T-helper 2 cell treated with Interferon-gamma antibody and Interleukin-4, amounts not matched to agents 5 μg/mL and 100 μg/mL, for 36 hours (primary cell): ENCODE data around the gene ID3.
A peak's percentile ranks its signal among the peaks of the same experiment; 100 is the strongest.

Experiments used
- DNase-seq: peaks from one replicate; pipeline ENCODE4 v3.0.0; 2021; ENCODE audit warnings: low spot score
- H3K27ac Mint-ChIP-seq: one replicate; pipeline ENCODE4 v1.8.0; 2021; ENCODE audit warnings: mild to moderate bottlenecking, mixed read lengths
- H3K27me3 Mint-ChIP-seq: one replicate; pipeline ENCODE4 v1.8.0; 2021; ENCODE audit warnings: low read depth, mixed read lengths
- H3K36me3 Mint-ChIP-seq: one replicate; pipeline ENCODE4 v1.8.0; 2021; ENCODE audit warnings: low read depth, mixed read lengths
- H3K4me1 Mint-ChIP-seq: one replicate; pipeline ENCODE4 v1.8.0; 2021; ENCODE audit warnings: low read depth, mixed read lengths
- H3K4me3 Mint-ChIP-seq: one replicate; pipeline ENCODE4 v1.8.0; 2022; ENCODE audit warnings: mild to moderate bottlenecking, moderate library complexity, mixed read lengths
- H3K9me3 Mint-ChIP-seq: one replicate; pipeline ENCODE4 v1.8.0; 2021; ENCODE audit warnings: mixed read lengths

Gene ID3, protein sequence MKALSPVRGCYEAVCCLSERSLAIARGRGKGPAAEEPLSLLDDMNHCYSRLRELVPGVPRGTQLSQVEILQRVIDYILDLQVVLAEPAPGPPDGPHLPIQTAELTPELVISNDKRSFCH

DNA sequence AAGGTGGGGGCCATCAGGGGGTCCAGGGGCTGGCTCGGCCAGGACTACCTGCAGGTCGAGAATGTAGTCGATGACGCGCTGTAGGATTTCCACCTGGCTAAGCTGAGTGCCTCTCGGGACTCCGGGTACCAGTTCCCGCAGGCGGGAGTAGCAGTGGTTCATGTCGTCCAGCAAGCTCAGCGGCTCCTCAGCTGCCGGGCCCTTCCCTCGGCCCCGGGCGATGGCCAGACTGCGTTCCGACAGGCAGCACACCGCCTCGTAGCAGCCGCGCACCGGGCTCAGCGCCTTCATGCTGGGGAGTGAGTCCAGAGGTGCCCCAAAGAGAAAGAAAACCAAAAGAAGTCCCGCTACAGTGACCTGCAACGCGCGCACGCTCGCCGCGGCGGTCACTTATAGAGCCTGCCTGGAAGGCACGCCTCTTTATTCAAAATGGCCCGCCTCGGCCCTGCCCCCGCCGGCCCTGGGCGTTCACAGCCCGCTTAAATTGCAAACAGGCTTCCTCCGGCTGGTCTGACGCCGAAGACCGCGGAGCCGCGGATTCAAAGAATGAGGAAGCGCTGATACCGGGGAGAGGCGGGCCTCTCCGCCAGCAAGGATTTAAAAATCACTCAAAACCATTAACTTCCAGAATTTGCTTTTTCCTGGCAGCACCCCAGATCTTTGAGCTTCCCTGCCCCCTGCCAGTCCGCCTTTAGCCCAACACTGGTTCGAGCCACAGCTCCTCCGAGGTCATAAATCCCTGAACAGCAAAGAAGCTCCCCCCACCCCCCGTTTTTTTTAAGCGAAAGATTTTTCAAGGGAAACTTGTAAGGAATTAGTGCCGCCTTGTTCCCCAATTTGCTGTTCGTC is at the start of gene ID3:
TSS of gene ID3 (minus strand) at position 366 of the 849 bp plus-strand sequence. CDS start at position 291, 75 bp downstream.
- peaks cover 41% of the 10 kb centered on the region for H3K27me3 Mint-ChIP-seq
- H3K4me1 Mint-ChIP-seq: peaks cover 56% of the 10 kb centered on the region
- DNase-seq: peak; percentile 96
- H3K27ac Mint-ChIP-seq: peak within 1 kb of the TSS; percentile 81
- peaks cover 3% of the 10 kb centered on the region for H3K36me3 Mint-ChIP-seq
- H3K4me3 Mint-ChIP-seq: peak within 1 kb of the TSS; percentile 87
- H3K9me3 Mint-ChIP-seq: no peaks in the 10 kb centered on the region

DNA sequence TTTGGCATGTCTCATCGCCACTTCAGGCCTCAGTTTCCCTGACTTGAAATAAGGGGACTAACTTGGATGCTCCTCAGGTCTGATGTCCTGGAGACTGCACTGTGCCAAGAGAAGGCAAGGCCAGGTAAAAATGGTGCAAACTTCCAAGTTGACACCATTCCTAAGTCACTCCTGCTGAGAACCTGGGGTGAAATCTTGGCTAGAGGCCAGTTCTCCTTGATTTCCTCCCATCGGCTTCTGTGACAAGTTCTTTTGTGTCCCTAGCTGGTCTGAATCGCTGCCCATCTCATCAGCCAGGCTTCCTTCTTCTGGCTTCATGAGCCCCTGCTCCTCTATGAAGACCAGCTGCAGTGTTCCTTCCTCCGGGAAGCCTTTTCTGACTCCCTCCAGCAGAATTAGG is 48.6 kb upstream of the ID3 start:
- Mint-ChIP-seq H3K36me3 (no peaks in the 10 kb centered on the region), H3K27me3 (no peaks in the 10 kb centered on the region), H3K4me1 (peaks cover 22% of the 10 kb centered on the region), H3K27ac (no peak overlapping the region), H3K4me3 (no peak overlapping the region), H3K9me3 (no peaks in the 10 kb centered on the region)
- no peak for DNase-seq

- no peaks in the 10 kb centered on the region for H3K9me3 Mint-ChIP-seq
- H3K27me3 Mint-ChIP-seq: no peaks in the 10 kb centered on the region
- peak overlapping the region; percentile 85 for H3K27ac Mint-ChIP-seq
- no peak for DNase-seq
- H3K4me3 Mint-ChIP-seq: peak overlapping the region; percentile 78
- no peaks in the 10 kb centered on the region for H3K36me3 Mint-ChIP-seq
- H3K4me1 Mint-ChIP-seq: peaks cover 38% of the 10 kb centered on the region
Measured at GRCh38 chr1:23601968-23602876, 42.9 kb upstream of the ID3 start.

GRCh38 chr1:23601135-23601967 is 42.0 kb upstream of the ID3 start:
- no peaks in the 10 kb centered on the region for H3K9me3 Mint-ChIP-seq
- peaks cover 41% of the 10 kb centered on the region for H3K4me1 Mint-ChIP-seq
- DNase-seq: no peak
- peak overlapping the region; percentile 85 for H3K27ac Mint-ChIP-seq
- H3K4me3 Mint-ChIP-seq: peak overlapping the region; percentile 78
- no peaks in the 10 kb centered on the region for H3K36me3 Mint-ChIP-seq
- H3K27me3 Mint-ChIP-seq: no peaks in the 10 kb centered on the region

DNA sequence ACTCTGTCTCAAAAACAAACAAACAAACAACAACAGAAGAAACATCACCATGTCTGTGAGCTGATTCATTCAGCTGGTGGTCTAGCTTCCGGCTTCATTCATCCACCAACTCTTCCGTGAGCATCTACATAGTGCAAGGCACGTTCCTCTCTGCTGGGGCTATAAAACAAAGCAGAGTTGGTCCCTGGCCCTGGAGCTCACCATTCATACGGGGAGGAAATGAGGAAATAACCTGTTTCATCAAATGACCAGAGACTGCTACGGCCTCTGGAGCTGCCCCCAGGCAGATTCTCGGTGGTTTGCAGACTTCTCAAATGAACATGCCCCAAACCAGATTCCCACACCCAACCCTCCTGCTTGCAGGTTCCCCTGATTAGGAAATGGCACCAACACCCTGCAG is 41.0 kb upstream of the ID3 start:
- no peak for DNase-seq
- Mint-ChIP-seq H3K36me3 (no peaks in the 10 kb centered on the region), H3K27ac (no peak overlapping the region), H3K4me3 (no peak overlapping the region), H3K9me3 (no peaks in the 10 kb centered on the region), H3K4me1 (peaks cover 42% of the 10 kb centered on the region), H3K27me3 (no peaks in the 10 kb centered on the region)

GRCh38 chr1:23599125-23599524 is 39.8 kb upstream of the ID3 start:
- H3K4me3 Mint-ChIP-seq: no peak overlapping the region
- H3K36me3 Mint-ChIP-seq: no peaks in the 10 kb centered on the region
- DNase-seq: no peak
- H3K27me3 Mint-ChIP-seq: no peaks in the 10 kb centered on the region
- no peak overlapping the region for H3K27ac Mint-ChIP-seq
- H3K9me3 Mint-ChIP-seq: no peaks in the 10 kb centered on the region
- peaks cover 49% of the 10 kb centered on the region for H3K4me1 Mint-ChIP-seq

- Mint-ChIP-seq H3K27me3 (no peaks in the 10 kb centered on the region), H3K36me3 (no peaks in the 10 kb centered on the region), H3K4me3 (no peak overlapping the region), H3K4me1 (peaks cover 51% of the 10 kb centered on the region), H3K27ac (no peak overlapping the region), H3K9me3 (no peaks in the 10 kb centered on the region)
- DNase-seq: no peak
Measured at GRCh38 chr1:23598424-23598823, 39.1 kb upstream of the ID3 start.

GRCh38 chr1:23597635-23598388 is 38.5 kb upstream of the ID3 start:
- H3K27ac Mint-ChIP-seq: peak overlapping the region; percentile 60
- H3K36me3 Mint-ChIP-seq: no peaks in the 10 kb centered on the region
- no peak overlapping the region for H3K4me3 Mint-ChIP-seq
- H3K27me3 Mint-ChIP-seq: no peaks in the 10 kb centered on the region
- peaks cover 55% of the 10 kb centered on the region for H3K4me1 Mint-ChIP-seq
- no peaks in the 10 kb centered on the region for H3K9me3 Mint-ChIP-seq
- DNase-seq: no peak

DNA sequence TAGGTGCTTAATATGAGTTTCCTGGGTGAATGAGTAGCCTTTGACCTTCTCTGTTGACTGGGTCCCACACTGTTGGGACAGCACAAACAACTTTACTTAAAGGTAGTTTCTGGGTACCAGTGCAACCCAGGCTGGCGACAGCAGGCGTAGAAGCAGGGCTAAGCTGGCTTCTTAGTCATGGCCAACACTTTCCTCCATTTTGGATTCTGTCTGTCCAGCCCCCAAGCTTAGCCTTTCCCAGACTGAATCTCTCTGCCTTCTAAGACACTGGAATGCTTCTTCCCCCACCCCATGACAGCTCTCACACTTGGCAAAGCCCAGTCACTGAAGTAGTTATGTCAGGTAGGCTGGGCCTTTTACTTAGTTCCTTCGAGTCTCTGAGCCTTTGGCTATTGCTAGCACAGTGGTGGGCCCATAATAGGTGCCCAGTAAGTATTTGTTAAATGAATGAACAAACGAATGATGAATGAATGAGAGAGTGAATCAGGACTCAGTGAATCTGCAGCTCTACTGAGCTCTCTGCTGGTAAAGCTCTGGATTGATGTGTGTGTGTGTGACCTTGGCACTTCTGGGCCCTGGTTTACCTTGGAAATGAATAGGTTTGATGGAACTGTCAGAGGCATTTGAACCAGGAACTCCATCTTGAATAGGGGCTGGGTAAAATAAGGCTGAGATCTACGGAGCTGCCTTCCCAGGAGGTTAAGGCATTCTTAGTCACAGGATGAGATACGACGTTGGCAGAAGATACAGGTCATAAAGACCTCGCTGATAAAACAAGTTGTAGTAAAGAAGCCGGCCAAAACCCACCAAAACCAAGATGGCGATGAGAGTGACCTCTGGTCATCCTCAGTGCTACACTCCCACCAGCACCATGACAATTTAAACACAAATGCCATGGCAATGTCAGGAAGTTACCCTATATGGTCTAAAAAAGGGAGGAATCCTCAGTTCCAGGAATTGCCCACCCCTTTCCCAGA is 37.4 kb upstream of the ID3 start:
- Mint-ChIP-seq H3K4me1 (peaks cover 54% of the 10 kb centered on the region), H3K27ac (no peak overlapping the region), H3K4me3 (no peak overlapping the region)

DNA sequence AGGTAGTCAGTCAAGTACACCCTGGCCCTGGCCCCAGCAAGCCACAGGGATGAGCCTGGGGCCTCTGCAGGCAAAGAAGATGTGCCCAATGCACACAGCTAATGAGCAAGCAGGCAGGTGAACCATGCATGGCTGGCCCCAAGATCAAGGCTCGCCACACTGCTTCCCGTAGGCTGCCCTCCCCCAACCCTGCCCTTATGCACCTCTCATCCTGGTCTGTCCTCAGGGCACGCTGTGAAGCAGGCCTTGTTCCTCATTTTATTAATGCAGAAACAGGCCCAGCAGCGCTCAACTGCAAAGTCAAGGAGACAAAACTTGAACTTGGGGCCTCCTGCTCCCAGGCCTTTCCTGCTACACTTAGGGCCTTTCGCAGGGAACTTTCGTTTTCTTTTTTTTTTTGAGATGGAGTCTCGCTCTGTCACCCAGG is 35.6 kb upstream of the ID3 start:
- Mint-ChIP-seq H3K4me1 (peaks cover 51% of the 10 kb centered on the region), H3K9me3 (no peaks in the 10 kb centered on the region), H3K27ac (peak overlapping the region; percentile 42), H3K4me3 (no peak overlapping the region), H3K36me3 (no peaks in the 10 kb centered on the region), H3K27me3 (no peaks in the 10 kb centered on the region)
- no peak for DNase-seq

More for the DNA sequence above, 37.4 kb upstream of the ID3 start:
- no peak for DNase-seq
- Mint-ChIP-seq H3K36me3 (no peaks in the 10 kb centered on the region), H3K9me3 (no peaks in the 10 kb centered on the region), H3K27me3 (no peaks in the 10 kb centered on the region)

DNA sequence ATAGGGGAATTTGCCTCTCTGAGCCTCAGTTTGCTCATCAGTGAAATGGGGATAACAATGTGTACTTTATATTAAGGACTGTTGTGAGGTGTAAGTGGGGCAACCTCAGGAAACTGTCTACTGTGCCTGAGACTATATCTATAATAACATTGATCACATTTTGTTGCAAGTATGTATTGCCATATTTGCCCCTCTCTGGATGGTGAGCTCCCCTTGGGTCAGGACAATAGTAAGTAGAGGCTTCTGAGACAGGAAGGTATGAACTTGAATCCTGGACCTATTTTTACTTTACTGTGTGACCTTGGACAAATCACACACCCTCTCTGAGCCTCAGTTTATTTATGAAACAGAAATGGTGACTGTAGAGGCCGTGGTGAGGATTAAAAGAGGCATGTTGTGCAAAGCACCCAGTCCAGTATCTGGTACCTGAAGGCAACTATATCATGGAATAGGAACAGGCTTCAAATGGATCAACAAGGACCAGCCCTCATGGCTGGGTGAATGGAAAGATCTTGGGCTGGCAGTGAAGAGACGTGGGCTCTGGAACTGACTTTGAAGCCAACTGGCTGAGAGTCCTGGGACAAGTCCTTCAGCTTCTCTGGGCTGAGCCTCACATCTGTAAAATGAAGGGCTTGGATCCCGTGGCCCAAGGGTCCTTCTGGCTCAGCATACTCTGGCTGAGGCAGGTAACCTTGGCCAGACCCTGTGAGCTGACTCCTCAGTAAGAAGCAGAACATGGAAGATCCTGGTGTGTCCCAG is 35.0 kb upstream of the ID3 start:
- H3K27me3 Mint-ChIP-seq: no peaks in the 10 kb centered on the region
- no peak overlapping the region for H3K4me3 Mint-ChIP-seq
- no peak overlapping the region for H3K27ac Mint-ChIP-seq
- DNase-seq: no peak
- peaks cover 48% of the 10 kb centered on the region for H3K4me1 Mint-ChIP-seq
- H3K36me3 Mint-ChIP-seq: no peaks in the 10 kb centered on the region
- H3K9me3 Mint-ChIP-seq: no peaks in the 10 kb centered on the region
